WTC11 (cell line): ENCODE data around the gene HTT-AS.

Source experiments
- CTCF ChIP-seq: fragments of 200-600 bp; IDR thresholded peaks from 2 replicates; pipeline ENCODE4 v1.8.0; 2022; ENCODE audit warnings: antibody characterized with exemption
- JUN ChIP-seq: sonication (generic); formaldehyde crosslinking; IDR thresholded peaks from 2 replicates; pipeline ENCODE4 v1.8.0; 2023; ENCODE audit warnings: mild to moderate bottlenecking, missing genetic modification reagents
- MXD4 ChIP-seq: fragments of 250-450 bp; sonication (Bioruptor Pico); IDR thresholded peaks from 2 replicates; pipeline ENCODE4 v1.8.0; 2021; ENCODE audit warnings: mild to moderate bottlenecking, moderate library complexity, borderline replicate concordance
- TEAD4 ChIP-seq: sonication (generic); formaldehyde crosslinking; IDR thresholded peaks from 2 replicates; pipeline ENCODE4 v1.8.0; 2022; ENCODE audit warnings: mild to moderate bottlenecking, missing genetic modification reagents
- TP53 ChIP-seq: sonication (generic); formaldehyde crosslinking; IDR thresholded peaks from 2 replicates; pipeline ENCODE4 v1.8.1; 2023; ENCODE audit warnings: mild to moderate bottlenecking, missing genetic modification reagents

GRCh38 chr4:3069661-3070199 is 4.6 kb downstream of the HTT-AS start:
- no peak for TF ChIP-seq CTCF
- TF ChIP-seq TP53 (CRISPR knock-in tag) = no peak
- no peak for TF ChIP-seq TEAD4 (CRISPR knock-in tag)
- TF ChIP-seq MXD4 (CRISPR knock-in tag) = no peak
- TF ChIP-seq JUN (CRISPR knock-in tag) = no peak
